Measurements from ENCODE around the gene CEMIP. TPM values are rescaled to one million over a fixed set of nuclear protein-coding genes. Genes with fewer than 3 reads are reported as not detected.

Gene CEMIP
- polyA plus RNA-seq, 1 donor (not counting 4 experiments of a cell fraction or from before 2014, with no cell fraction given) = 2.3 TPM

GRCh38 chr15:80878242-80878866 is 99.2 kb downstream of the CEMIP start:
- no peaks in the 10 kb centered on the region for H3K4me1 ChIP-seq (ENCODE audit: control insufficient read depth, extremely low read depth, insufficient read depth, low read length)
- FAIRE-seq (no peak), DNase-seq (ENCODE audit: low read depth, low spot score) (no peak)
- H3K9me3 ChIP-seq (ENCODE audit: control insufficient read depth, low read depth, low read length) = no peaks in the 10 kb centered on the region
- H3K9ac ChIP-seq (ENCODE audit: control insufficient read depth, extremely low read depth, insufficient read depth, low read length) = no peak overlapping the region
- no peak overlapping the region for H3K4me2 ChIP-seq (ENCODE audit: control insufficient read depth, extremely low read depth, insufficient read depth, low read depth, low read length)
- H3K79me2 ChIP-seq (ENCODE audit: control insufficient read depth, insufficient read depth, low read length) = no peaks in the 10 kb centered on the region
- no peak overlapping the region for H3K4me3 ChIP-seq (ENCODE audit: control insufficient read depth in 2 of 3, extremely low read depth in 1 of 3, insufficient read depth in 2 of 3, low read depth in 1 of 3, low read length in 3 of 3)
- H3K27ac ChIP-seq (ENCODE audit: control insufficient read depth, insufficient read depth, low read length) = no peak overlapping the region
- no peaks in the 10 kb centered on the region for H4K20me1 ChIP-seq (ENCODE audit: control insufficient read depth, extremely low read depth, insufficient read depth, low read length)
- H3K9me1 ChIP-seq (ENCODE audit: control insufficient read depth, extremely low read depth, insufficient read depth, low read length) = no peaks in the 10 kb centered on the region
- no peaks in the 10 kb centered on the region for H3K36me3 ChIP-seq (ENCODE audit: control insufficient read depth in 2 of 2, extremely low read depth in 1 of 2, insufficient read depth in 2 of 2, low read length in 2 of 2)
- dilution Hi-C loops (cut with MboI; ENCODE audit: extremely low pct_ligation_motif_present, low sequenced_read_pairs) = no loop called here
- H3K27me3 ChIP-seq (ENCODE audit: control insufficient read depth, extremely low read depth, insufficient read depth, low read length) = no peaks in the 10 kb centered on the region
- TF ChIP-seq EZH2 (IDR thresholded peaks at IDR 0.05; ENCODE audit: low read length) = no peak
- no peak for TF ChIP-seq CTCF (optimal IDR thresholded peaks at IDR 0.05 in 1 of 3, IDR thresholded peaks at IDR 0.05 in 1 of 3, conservative IDR thresholded peaks at IDR 0.05 in 1 of 3; ENCODE audit: extremely low read depth in 1 of 3, insufficient read depth in 2 of 3, low read length in 3 of 3)
- H2AFZ ChIP-seq (ENCODE audit: control insufficient read depth, low read length) = no peak overlapping the region

GRCh38 chr15:80878867-80879250 is 99.7 kb downstream of the CEMIP start:
- no peaks in the 10 kb centered on the region for H3K9me1 ChIP-seq (ENCODE audit: control insufficient read depth, extremely low read depth, insufficient read depth, low read length)
- FAIRE-seq = no peak
- dilution Hi-C loops (cut with MboI; ENCODE audit: extremely low pct_ligation_motif_present, low sequenced_read_pairs) = no loop called here
- no peaks in the 10 kb centered on the region for H3K9me3 ChIP-seq (ENCODE audit: control insufficient read depth, low read depth, low read length)
- no peak overlapping the region for H3K9ac ChIP-seq (ENCODE audit: control insufficient read depth, extremely low read depth, insufficient read depth, low read length)
- H3K27ac ChIP-seq (ENCODE audit: control insufficient read depth, insufficient read depth, low read length) = no peak overlapping the region
- no peak overlapping the region for H3K4me2 ChIP-seq (ENCODE audit: control insufficient read depth, extremely low read depth, insufficient read depth, low read depth, low read length)
- no peaks in the 10 kb centered on the region for H3K4me1 ChIP-seq (ENCODE audit: control insufficient read depth, extremely low read depth, insufficient read depth, low read length)
- no peaks in the 10 kb centered on the region for H4K20me1 ChIP-seq (ENCODE audit: control insufficient read depth, extremely low read depth, insufficient read depth, low read length)
- H3K27me3 ChIP-seq (ENCODE audit: control insufficient read depth, extremely low read depth, insufficient read depth, low read length) = no peaks in the 10 kb centered on the region
- TF ChIP-seq EZH2 (IDR thresholded peaks at IDR 0.05; ENCODE audit: low read length) = no peak
- no peak for TF ChIP-seq CTCF (optimal IDR thresholded peaks at IDR 0.05 in 1 of 3, IDR thresholded peaks at IDR 0.05 in 1 of 3, conservative IDR thresholded peaks at IDR 0.05 in 1 of 3; ENCODE audit: extremely low read depth in 1 of 3, insufficient read depth in 2 of 3, low read length in 3 of 3)
- H3K79me2 ChIP-seq (ENCODE audit: control insufficient read depth, insufficient read depth, low read length) = no peaks in the 10 kb centered on the region
- no peak overlapping the region for H3K4me3 ChIP-seq (ENCODE audit: control insufficient read depth in 2 of 3, extremely low read depth in 1 of 3, insufficient read depth in 2 of 3, low read depth in 1 of 3, low read length in 3 of 3)
- no peak for DNase-seq (ENCODE audit: low read depth, low spot score)
- H3K36me3 ChIP-seq (ENCODE audit: control insufficient read depth in 2 of 2, extremely low read depth in 1 of 2, insufficient read depth in 2 of 2, low read length in 2 of 2) = no peaks in the 10 kb centered on the region
- no peak overlapping the region for H2AFZ ChIP-seq (ENCODE audit: control insufficient read depth, low read length)

All from keratinocyte (primary cell).